Measurements from ENCODE around the gene GM2A. TPM values are rescaled to one million over a fixed set of nuclear protein-coding genes. Genes with fewer than 3 reads are reported as not detected.

The GM2A gene
- total RNA-seq, 5 donors from 2014 or later (not counting 1 experiment from before 2014, with no cell fraction given) = 8.2 to 20.9 (median 11.5) TPM

DNA sequence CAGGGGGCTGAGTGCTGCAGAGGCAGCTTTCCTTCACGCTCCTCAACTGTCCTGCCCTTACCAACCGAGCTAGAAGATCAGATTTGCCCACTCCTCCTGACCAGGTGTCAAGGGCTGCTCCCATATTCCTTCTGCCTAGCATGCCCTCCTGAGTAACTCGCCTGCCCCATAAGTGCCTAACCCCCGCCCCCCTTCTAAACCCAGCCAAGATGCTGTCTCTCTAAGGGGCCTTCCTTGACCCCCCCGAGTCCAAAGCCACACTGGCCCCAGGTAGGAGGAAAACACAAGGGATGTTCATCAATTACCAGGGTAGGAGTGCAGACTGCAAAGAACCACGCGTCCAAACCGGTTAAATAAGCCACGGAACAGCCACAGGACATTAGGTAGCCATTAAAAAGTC, 33.8 kb upstream of the GM2A start:
- CTCF ChIA-PET = no interaction called here
- Mint-ChIP-seq H3K36me3 (peaks cover 46% of the 10 kb centered on the region), H3K4me3 (peak overlapping the region in 1 of 3 donors; percentile 88), H3K27ac (peak overlapping the region; percentile 97 to 99), H3K27me3 (no peaks in the 10 kb centered on the region), H3K4me1 (peaks cover 84 to 89% (median 85%) of the 10 kb centered on the region in 3 donors), H3K9me3 (no peaks in the 10 kb centered on the region)
- POLR2A ChIA-PET = no interaction called here
- peak overlapping the region in 1 of 2 donors; percentile 18 for H3K4me3 ChIP-seq (ENCODE audit: control insufficient read depth in 1 of 2, extremely low read depth in 1 of 2, low read length in 1 of 2)
- no peak for DNase-seq
- peaks cover 72 to 88% of the 10 kb centered on the region in 2 experiments for H3K4me1 ChIP-seq (ENCODE audit: control insufficient read depth in 1 of 2, extremely low read depth in 1 of 2, insufficient read depth in 2 of 2, low read length in 2 of 2)
- no peaks in the 10 kb centered on the region for H3K9me3 ChIP-seq
- peak overlapping the region; percentile 94 for H3K27ac ChIP-seq (ENCODE audit: low read length)
- WGBS (ENCODE audit: insufficient coverage) = 95% methylated on average over 7 of the region's 9 CpGs
- H3K36me3 ChIP-seq (ENCODE audit: control insufficient read depth in 2 of 2, extremely low read depth in 1 of 2, insufficient read depth in 1 of 2, low read length in 1 of 2) = peaks cover 2 to 23% of the 10 kb centered on the region in 2 donors
- no peak for ATAC-seq (replicated peaks in 1 of 4)
- no peaks in the 10 kb centered on the region for H3K27me3 ChIP-seq (replicated peaks in 1 of 2; ENCODE audit: control insufficient read depth in 2 of 2, extremely low read depth in 1 of 2, insufficient read depth in 2 of 2, low read length in 1 of 2)

DNA sequence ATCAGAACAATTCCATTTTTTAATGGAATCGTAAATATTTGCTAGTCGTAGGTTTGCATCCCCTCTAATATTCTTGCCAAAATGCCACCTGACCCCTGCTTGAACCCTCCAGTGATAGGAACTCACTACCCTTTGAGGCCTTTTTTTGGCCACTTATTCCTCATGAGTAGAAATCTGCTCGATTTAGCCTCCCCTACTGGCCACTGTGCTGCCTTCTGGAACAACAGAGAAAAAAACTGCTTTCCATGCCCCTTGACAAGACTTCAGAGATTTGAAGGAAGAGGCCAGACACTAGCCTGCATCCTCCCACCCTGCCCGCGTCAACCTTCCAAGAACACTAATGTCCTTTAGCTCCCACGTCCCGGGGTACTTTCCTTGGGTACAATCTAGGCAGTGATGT, 33.2 kb upstream of the GM2A start:
- no peak for DNase-seq
- WGBS (ENCODE audit: insufficient coverage) = 76% methylated on average over 7 of the region's 7 CpGs
- POLR2A ChIA-PET = no interaction called here
- H3K27me3 ChIP-seq (replicated peaks in 1 of 2; ENCODE audit: control insufficient read depth in 2 of 2, extremely low read depth in 1 of 2, insufficient read depth in 2 of 2, low read length in 1 of 2) = no peaks in the 10 kb centered on the region
- Mint-ChIP-seq H3K4me3 (peak overlapping the region in 2 of 3 donors; percentile 88 to 94), H3K36me3 (peaks cover 46% of the 10 kb centered on the region), H3K27ac (peak overlapping the region; percentile 97 to 99), H3K9me3 (no peaks in the 10 kb centered on the region), H3K27me3 (no peaks in the 10 kb centered on the region), H3K4me1 (peaks cover 83 to 88% (median 85%) of the 10 kb centered on the region in 3 donors)
- no peak for ATAC-seq (replicated peaks in 1 of 4)
- H3K9me3 ChIP-seq = no peaks in the 10 kb centered on the region
- H3K4me3 ChIP-seq (ENCODE audit: control insufficient read depth in 1 of 2, extremely low read depth in 1 of 2, low read length in 1 of 2) = no peak overlapping the region
- CTCF ChIA-PET = no interaction called here
- peaks cover 67 to 88% of the 10 kb centered on the region in 2 experiments for H3K4me1 ChIP-seq (ENCODE audit: control insufficient read depth in 1 of 2, extremely low read depth in 1 of 2, insufficient read depth in 2 of 2, low read length in 2 of 2)
- H3K27ac ChIP-seq (ENCODE audit: low read length) = peak overlapping the region; percentile 94
- H3K36me3 ChIP-seq (ENCODE audit: control insufficient read depth in 2 of 2, extremely low read depth in 1 of 2, insufficient read depth in 1 of 2, low read length in 1 of 2) = peaks cover 2 to 23% of the 10 kb centered on the region in 2 donors

DNA sequence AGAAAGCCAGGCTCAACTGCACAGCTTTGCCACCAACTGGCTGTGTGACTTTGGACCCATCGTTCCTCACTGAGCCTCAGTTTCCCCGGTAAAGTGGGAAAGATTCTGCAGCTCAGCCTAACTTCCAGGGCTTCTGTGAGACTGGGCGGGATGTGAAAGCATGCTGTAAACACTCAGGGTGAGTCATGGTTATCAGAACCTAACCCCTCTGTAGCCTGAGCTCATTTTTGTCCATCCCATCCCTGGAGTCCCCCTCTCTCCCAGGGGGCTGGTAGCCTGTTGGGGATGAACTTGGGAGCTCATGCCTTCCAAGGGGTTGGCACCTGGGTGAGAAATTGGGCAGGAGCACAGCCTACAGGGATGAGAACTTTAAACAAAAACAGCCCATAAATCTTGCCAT, 31.4 kb upstream of the GM2A start:
- H3K27me3 ChIP-seq (replicated peaks in 1 of 2; ENCODE audit: control insufficient read depth in 2 of 2, extremely low read depth in 1 of 2, insufficient read depth in 2 of 2, low read length in 1 of 2) = no peaks in the 10 kb centered on the region
- H3K4me1 ChIP-seq (ENCODE audit: control insufficient read depth in 1 of 2, extremely low read depth in 1 of 2, insufficient read depth in 2 of 2, low read length in 2 of 2) = peaks cover 57 to 82% of the 10 kb centered on the region in 2 experiments
- DNase-seq (no peak), ATAC-seq (replicated peaks in 1 of 4) (peak in 3 of 4 experiments; percentile 38 to 41 (median 39))
- peaks cover 2 to 16% of the 10 kb centered on the region in 2 donors for H3K36me3 ChIP-seq (ENCODE audit: control insufficient read depth in 2 of 2, extremely low read depth in 1 of 2, insufficient read depth in 1 of 2, low read length in 1 of 2)
- ChIA-PET POLR2A (interaction anchor here (0.6 to 1.2 kb wide), 4 partner anchors 10 to 31 kb away, joined by 3 to 7 read pairs (median 3); partner anchors contain the start of gene GM2A (in 1 of the 2)), CTCF (interaction anchor here (0.7 to 4.7 kb wide), 5 partner anchors 8 to 170 kb away, joined by 3 to 28 read pairs (median 4); partner anchors contain the start of gene GM2A (in 1 of the 2))
- peak overlapping the region; percentile 87 to 94 (median 88) for H3K4me3 Mint-ChIP-seq
- peak overlapping the region; percentile 94 for H3K27ac ChIP-seq (ENCODE audit: low read length)
- H3K9me3 ChIP-seq = no peaks in the 10 kb centered on the region
- H3K9me3 Mint-ChIP-seq = no peaks in the 10 kb centered on the region
- H3K4me3 ChIP-seq (ENCODE audit: control insufficient read depth in 1 of 2, extremely low read depth in 1 of 2, low read length in 1 of 2) = peak overlapping the region; percentile 87 to 95
- H3K36me3 Mint-ChIP-seq = peaks cover 40% of the 10 kb centered on the region
- H3K4me1 Mint-ChIP-seq = peaks cover 76 to 82% (median 78%) of the 10 kb centered on the region in 3 donors
- no peaks in the 10 kb centered on the region for H3K27me3 Mint-ChIP-seq
- 80% methylated on average over 2 of the region's 3 CpGs for whole genome bisulfite sequencing (ENCODE audit: insufficient coverage)
- peak overlapping the region; percentile 97 to 99 for H3K27ac Mint-ChIP-seq

DNA sequence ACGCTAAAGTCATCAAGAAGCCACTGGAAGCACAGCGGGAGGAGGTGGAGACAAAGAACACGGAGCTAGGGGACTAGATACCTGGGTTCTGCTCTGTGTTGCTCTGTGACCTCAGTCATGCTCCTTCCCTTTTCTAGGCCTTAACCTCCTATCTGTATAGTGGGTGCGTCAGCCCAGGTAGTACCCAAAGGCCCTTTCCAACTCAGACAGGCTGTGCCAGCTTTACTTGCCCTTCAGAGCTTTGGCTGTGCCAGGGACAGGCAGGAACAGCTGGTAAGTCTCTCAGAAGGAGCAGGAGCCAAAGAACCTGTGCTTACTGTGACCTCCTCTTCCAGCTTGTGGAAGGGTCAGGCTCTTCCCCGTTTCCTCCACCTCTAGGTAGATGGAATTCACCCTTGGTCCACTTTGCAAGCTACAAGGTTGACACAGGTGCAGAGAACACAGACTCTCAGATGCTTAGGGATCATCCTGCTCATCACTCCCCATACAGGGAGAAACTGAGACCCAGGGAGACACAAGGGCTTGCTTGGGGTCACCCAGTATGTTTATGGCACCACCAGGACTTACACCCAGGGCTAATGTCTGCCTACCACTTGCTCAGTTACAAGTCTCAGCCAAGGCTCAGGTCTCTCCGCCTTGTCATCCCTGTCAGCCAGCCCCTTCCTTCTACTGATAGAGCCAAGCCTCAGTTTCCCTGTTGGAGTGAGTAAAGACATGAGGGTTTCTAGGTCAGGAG, 30.8 kb upstream of the GM2A start:
- Histone ChIP-seq H3K4me3 (ENCODE audit: control insufficient read depth in 1 of 2, extremely low read depth in 1 of 2, low read length in 1 of 2) (peak overlapping the region; percentile 87 to 95), H3K4me1 (ENCODE audit: control insufficient read depth in 1 of 2, extremely low read depth in 1 of 2, insufficient read depth in 2 of 2, low read length in 2 of 2) (peaks cover 53 to 76% of the 10 kb centered on the region in 2 experiments), H3K9me3 (no peaks in the 10 kb centered on the region), H3K27ac (ENCODE audit: low read length) (peak overlapping the region; percentile 94), H3K36me3 (ENCODE audit: control insufficient read depth in 2 of 2, extremely low read depth in 1 of 2, insufficient read depth in 1 of 2, low read length in 1 of 2) (peaks cover 2 to 15% of the 10 kb centered on the region in 2 donors), H3K27me3 (replicated peaks in 1 of 2; ENCODE audit: control insufficient read depth in 2 of 2, extremely low read depth in 1 of 2, insufficient read depth in 2 of 2, low read length in 1 of 2) (no peaks in the 10 kb centered on the region)
- Mint-ChIP-seq H3K27me3 (no peaks in the 10 kb centered on the region), H3K4me3 (peak overlapping the region; percentile 87 to 94 (median 88)), H3K27ac (peak overlapping the region; percentile 97 to 99), H3K36me3 (peaks cover 36% of the 10 kb centered on the region), H3K4me1 (peaks cover 71 to 77% (median 73%) of the 10 kb centered on the region in 3 donors), H3K9me3 (no peaks in the 10 kb centered on the region)
- CTCF ChIA-PET = interaction anchor here (0.5 to 4.7 kb wide), 8 partner anchors 9 to 1842 kb away, joined by 3 to 28 read pairs (median 4); partner anchors contain the start of gene GM2A (in 2 of the 2)
- POLR2A ChIA-PET = interaction anchor here (1.2 to 2.4 kb wide), 4 partner anchors 8 to 30 kb away, joined by 3 to 19 read pairs (median 9); partner anchors contain the start of gene GM2A (in 1 of the 2)
- ATAC-seq (replicated peaks in 1 of 4) = peak in 3 of 4 experiments; percentile 12 to 18 (median 17)
- WGBS (ENCODE audit: insufficient coverage) = 26% methylated on average over 3 of the region's 6 CpGs
- DNase-seq = no peak

DNA sequence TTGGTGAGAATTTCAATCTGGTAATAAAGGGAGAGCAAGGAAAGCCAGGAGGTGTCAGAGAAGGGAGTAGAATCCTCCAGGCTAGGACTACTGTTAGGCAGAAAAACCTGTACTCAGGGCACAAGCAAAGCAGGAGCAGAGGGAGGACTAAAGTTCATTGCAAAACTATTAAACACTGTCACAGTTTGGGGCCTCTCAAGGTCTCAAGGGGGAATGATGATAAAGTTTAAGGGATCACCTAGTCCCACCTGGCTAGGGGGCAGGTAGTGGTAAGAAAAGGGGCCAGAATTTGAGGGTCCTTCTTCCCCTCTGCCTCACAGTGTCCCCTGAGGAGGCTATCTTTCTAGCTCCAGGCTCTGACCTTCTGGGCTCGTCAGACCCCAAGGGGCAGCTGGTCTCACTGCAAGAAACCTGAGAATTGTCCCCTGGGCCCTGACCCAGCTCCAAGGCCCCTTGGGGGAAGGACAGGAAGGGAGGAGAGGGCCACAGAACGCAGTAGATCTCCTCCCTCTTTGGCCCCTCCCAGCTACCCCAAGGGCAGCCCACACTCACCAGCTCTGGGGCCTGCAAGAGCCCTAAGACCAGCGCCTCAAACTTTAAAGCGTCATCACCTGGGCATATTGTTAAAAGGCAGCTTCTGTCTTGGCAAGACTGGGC, 30.1 kb upstream of the GM2A start:
- H3K9me3 Mint-ChIP-seq = no peaks in the 10 kb centered on the region
- ChIA-PET POLR2A (interaction anchor here (1.0 to 2.4 kb wide), 4 partner anchors 9 to 29 kb away, joined by 3 to 19 read pairs (median 8); partner anchors contain the start of gene GM2A (in 1 of the 2)), CTCF (interaction anchor here (0.5 to 4.7 kb wide), 8 partner anchors 10 to 1843 kb away, joined by 3 to 28 read pairs (median 8); partner anchors contain the start of gene GM2A (in 2 of the 2))
- Histone ChIP-seq H3K27me3 (replicated peaks in 1 of 2; ENCODE audit: control insufficient read depth in 2 of 2, extremely low read depth in 1 of 2, insufficient read depth in 2 of 2, low read length in 1 of 2) (no peaks in the 10 kb centered on the region), H3K4me3 (ENCODE audit: control insufficient read depth in 1 of 2, extremely low read depth in 1 of 2, low read length in 1 of 2) (peak overlapping the region; percentile 87 to 95), H3K4me1 (ENCODE audit: control insufficient read depth in 1 of 2, extremely low read depth in 1 of 2, insufficient read depth in 2 of 2, low read length in 2 of 2) (peaks cover 46 to 69% of the 10 kb centered on the region in 2 experiments), H3K36me3 (ENCODE audit: control insufficient read depth in 2 of 2, extremely low read depth in 1 of 2, insufficient read depth in 1 of 2, low read length in 1 of 2) (peaks cover 2 to 13% of the 10 kb centered on the region in 2 donors), H3K27ac (ENCODE audit: low read length) (peak overlapping the region; percentile 94), H3K9me3 (no peaks in the 10 kb centered on the region)
- H3K36me3 Mint-ChIP-seq = peaks cover 29% of the 10 kb centered on the region
- peak overlapping the region; percentile 87 to 94 (median 88) for H3K4me3 Mint-ChIP-seq
- peak overlapping the region; percentile 97 to 99 for H3K27ac Mint-ChIP-seq
- H3K27me3 Mint-ChIP-seq = no peaks in the 10 kb centered on the region
- peak in 23 of 35 experiments; percentile 13 to 71 (median 31) for DNase-seq
- ATAC-seq (replicated peaks in 1 of 4) = peak; percentile 57 to 74 (median 67)
- H3K4me1 Mint-ChIP-seq = peaks cover 65 to 73% (median 66%) of the 10 kb centered on the region in 3 donors
- WGBS (ENCODE audit: insufficient coverage) = 0% methylated on average over 2 of the region's 4 CpGs

All from T-cell (primary cell).